Muscle of leg (tissue), 11 donors: Measurements from ENCODE around the gene ALDH1A1. TPM values are rescaled to one million over a fixed set of nuclear protein-coding genes. Genes with fewer than 3 reads are reported as not detected.
"Not testable (repeated sequence)": the region's sequence is repeated elsewhere in the genome, so short reads cannot be mapped to it uniquely, and the experiment has no call there.

Experiments used
- DNase-seq: peaks from one replicate; pipeline ENCODE4 v3.0.0; 2013
- H3K27ac ChIP-seq: one replicate; pipeline ENCODE4 v1.5.1; 2013; ENCODE audit warnings: mild to moderate bottlenecking, low read length, control low read depth
- H3K27me3 ChIP-seq: one replicate; pipeline ENCODE4 v1.6.1; 2013; ENCODE audit warnings: low read length; ENCODE audit not compliant: control insufficient read depth, insufficient read depth
- H3K36me3 ChIP-seq: one replicate; pipeline ENCODE4 v1.6.1; 2013; ENCODE audit warnings: low read length; ENCODE audit not compliant: control insufficient read depth, insufficient read depth
- H3K4me1 ChIP-seq: one replicate; pipeline ENCODE4 v1.6.1; 2013; ENCODE audit warnings: low read length; ENCODE audit not compliant: control insufficient read depth, insufficient read depth
- H3K4me3 ChIP-seq: one replicate; pipeline ENCODE4 v1.5.1; 2013; ENCODE audit warnings: low read length, control low read depth
- H3K9me3 ChIP-seq: replicated peaks from 2 replicates; pipeline ENCODE4 v1.6.1; 2013; ENCODE audit warnings: low read depth, low read length; ENCODE audit not compliant: control insufficient read depth
- WGBS: methylation state at CpG from one replicate; pipeline ENCODE4 v1.1.5; 2013; ENCODE audit warnings: missing lambda C conversion rate; ENCODE audit not compliant: insufficient coverage; 5-methylcytosine and 5-hydroxymethylcytosine counted together
- polyA plus RNA-seq, 8 donors: library from polyadenylated mRNA; unstranded; fragments of 120-200 nt; gene quantifications; one replicate each; pipeline versions ENCODE4 v1.2.1 to v1.2.3, GENCODE V29; 2013; ENCODE audit warnings: inconsistent platforms in 1 of 8, low replicate concordance in 1 of 8; ENCODE audit not compliant: insufficient read length in 8 of 8, insufficient read depth in 1 of 8
- total RNA-seq: library from RNA; stranded (reverse); fragments of 120-200 nt; gene quantifications from one replicate; pipeline ENCODE4 v1.2.4, GENCODE V29; 2013

Gene ALDH1A1
- total and polyA plus RNA-seq, 9 donors: 16.7 to 38.0 (median 31.7) TPM

DNA sequence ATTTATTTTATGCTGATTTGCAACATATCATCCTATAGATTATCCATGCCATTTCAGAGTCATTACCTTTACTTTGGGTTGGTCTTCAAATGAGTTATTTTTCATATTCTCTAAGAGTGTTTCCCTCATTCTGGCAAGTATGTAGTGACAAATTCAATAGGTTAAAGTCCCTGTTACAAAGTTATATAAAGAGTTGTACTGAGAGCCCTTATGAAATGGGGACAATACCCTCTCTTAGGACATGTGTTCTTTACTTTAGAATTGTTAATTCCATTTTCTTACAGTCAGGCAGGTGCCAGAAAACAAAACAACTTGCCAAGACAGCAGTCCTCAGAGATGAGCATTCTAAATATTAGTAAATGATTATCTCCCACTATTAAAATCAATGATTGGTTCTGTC is 6.0 kb downstream of the ALDH1A1 start:
- Histone ChIP-seq H3K27me3 (no peaks in the 10 kb centered on the region), H3K4me3 (no peak overlapping the region), H3K9me3 (no peaks in the 10 kb centered on the region), H3K4me1 (peaks cover 8% of the 10 kb centered on the region), H3K27ac (no peak overlapping the region), H3K36me3 (no peaks in the 10 kb centered on the region)
- DNase-seq: no peak

DNA sequence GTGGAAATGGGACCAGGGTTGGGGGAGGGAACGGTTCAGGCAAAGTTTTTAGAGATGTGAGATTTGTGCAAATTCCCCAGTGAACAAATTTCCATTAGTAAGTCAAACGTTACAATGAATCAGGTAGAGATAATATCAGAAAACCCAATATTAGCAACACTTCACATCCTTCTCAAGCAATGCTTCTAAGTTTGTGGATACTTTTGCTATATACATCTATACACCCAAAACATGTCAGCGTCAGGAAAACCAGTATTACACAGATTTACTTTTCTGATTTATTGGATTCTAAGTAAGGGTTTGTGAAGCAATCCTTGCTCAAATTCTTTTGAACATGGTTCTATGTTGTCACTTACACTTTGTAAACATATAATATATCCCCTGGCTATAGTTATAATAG is 6.5 kb downstream of the ALDH1A1 start:
- Histone ChIP-seq H3K4me1 (peaks cover 8% of the 10 kb centered on the region), H3K4me3 (no peak overlapping the region)
- no CpG with 5 or more reads among the region's 3 CpGs for WGBS

DNA sequence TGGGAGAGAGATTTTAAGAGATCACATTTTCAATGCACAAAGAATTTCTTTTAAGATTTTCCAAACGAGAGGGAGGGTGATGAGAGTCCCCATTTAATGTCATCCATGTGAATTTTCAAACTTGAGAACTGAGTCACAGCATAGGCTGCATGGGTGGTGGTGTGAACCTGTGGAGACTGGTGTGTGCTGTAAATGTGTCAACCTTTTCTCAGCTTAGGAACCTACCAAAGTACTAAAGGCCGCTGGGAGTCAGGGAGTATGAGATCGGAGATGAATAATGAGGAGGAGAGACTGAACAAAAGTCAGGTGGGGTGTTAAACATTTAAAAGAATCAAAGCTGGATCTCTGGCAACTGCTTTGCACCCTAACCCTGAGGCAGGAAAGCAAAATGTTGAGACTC is 7.5 kb downstream of the ALDH1A1 start:
- H3K27ac ChIP-seq: no peak overlapping the region
- 76% methylated on average over 2 of the region's 3 CpGs for WGBS
- DNase-seq: no peak
- H3K4me3 ChIP-seq: no peak overlapping the region
- peaks cover 8% of the 10 kb centered on the region for H3K4me1 ChIP-seq
- H3K9me3 ChIP-seq: no peaks in the 10 kb centered on the region
- H3K36me3 ChIP-seq: no peaks in the 10 kb centered on the region
- no peaks in the 10 kb centered on the region for H3K27me3 ChIP-seq

More for the DNA sequence above, 6.5 kb downstream of the ALDH1A1 start:
- no peak overlapping the region for H3K27ac ChIP-seq
- DNase-seq: no peak
- H3K36me3 ChIP-seq: no peaks in the 10 kb centered on the region
- H3K27me3 ChIP-seq: no peaks in the 10 kb centered on the region
- no peaks in the 10 kb centered on the region for H3K9me3 ChIP-seq

- peaks cover 5% of the 10 kb centered on the region for H3K4me1 ChIP-seq
- H3K4me3 ChIP-seq: no peak overlapping the region
- no peak for DNase-seq
- no peaks in the 10 kb centered on the region for H3K27me3 ChIP-seq
- H3K27ac ChIP-seq: no peak overlapping the region
- WGBS: 90% methylated on average over 1 of the region's 2 CpGs
- H3K9me3 ChIP-seq: no peaks in the 10 kb centered on the region
- no peaks in the 10 kb centered on the region for H3K36me3 ChIP-seq
Observed at GRCh38 chr9:72943844-72944462, 8.9 kb downstream of the ALDH1A1 start.

GRCh38 chr9:72942451-72942850 is 10.4 kb downstream of the ALDH1A1 start:
- H3K27ac ChIP-seq: no peak overlapping the region
- no peak for DNase-seq
- WGBS: 94% methylated on average over 1 of the region's 2 CpGs

GRCh38 chr9:72939581-72939980 is 13.3 kb downstream of the ALDH1A1 start:
- not testable (repeated sequence) for H3K36me3 ChIP-seq, H3K4me3 ChIP-seq, H3K27me3 ChIP-seq, H3K27ac ChIP-seq, H3K4me1 ChIP-seq, DNase-seq, H3K9me3 ChIP-seq
- WGBS: no CpG with 5 or more reads among the region's 6 CpGs

More at GRCh38 chr9:72942451-72942850, 10.4 kb downstream of the ALDH1A1 start:
- no peaks in the 10 kb centered on the region for H3K27me3 ChIP-seq
- H3K36me3 ChIP-seq: no peaks in the 10 kb centered on the region
- H3K4me3 ChIP-seq: no peak overlapping the region
- H3K4me1 ChIP-seq: no peaks in the 10 kb centered on the region
- H3K9me3 ChIP-seq: no peaks in the 10 kb centered on the region

- Histone ChIP-seq H3K27me3 (no peaks in the 10 kb centered on the region), H3K4me1 (no peaks in the 10 kb centered on the region), H3K27ac (no peak overlapping the region), H3K4me3 (no peak overlapping the region), H3K36me3 (no peaks in the 10 kb centered on the region), H3K9me3 (no peaks in the 10 kb centered on the region)
- DNase-seq: no peak
- 85% methylated on average over 3 of the region's 4 CpGs for WGBS
Observed at GRCh38 chr9:72937545-72937944, 15.3 kb downstream of the ALDH1A1 start.

DNA sequence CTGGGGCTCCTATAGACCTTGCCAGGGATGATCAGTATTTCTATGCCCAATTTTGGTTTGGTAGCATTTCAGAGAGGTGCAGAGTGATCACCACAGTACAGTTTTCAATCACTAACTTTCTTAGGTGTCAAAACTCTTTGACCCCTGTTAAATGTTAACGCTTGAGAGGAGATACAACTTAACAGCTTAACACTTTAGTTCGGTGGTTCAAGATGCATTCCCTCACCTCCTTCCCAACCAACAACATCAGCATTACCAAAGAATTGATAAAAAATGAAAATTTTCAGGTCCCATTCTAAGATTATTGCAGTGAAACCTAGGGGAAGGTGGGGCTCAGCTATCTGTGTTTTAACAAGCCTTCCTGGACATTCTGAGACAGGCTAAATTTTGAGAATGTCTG is 16.2 kb downstream of the ALDH1A1 start:
- no peak for DNase-seq
- no peaks in the 10 kb centered on the region for H3K27me3 ChIP-seq
- no peak overlapping the region for H3K4me3 ChIP-seq
- no peaks in the 10 kb centered on the region for H3K4me1 ChIP-seq
- H3K36me3 ChIP-seq: no peaks in the 10 kb centered on the region
- no CpG with 5 or more reads among the region's 2 CpGs for WGBS
- H3K9me3 ChIP-seq: no peaks in the 10 kb centered on the region
- H3K27ac ChIP-seq: no peak overlapping the region

DNA sequence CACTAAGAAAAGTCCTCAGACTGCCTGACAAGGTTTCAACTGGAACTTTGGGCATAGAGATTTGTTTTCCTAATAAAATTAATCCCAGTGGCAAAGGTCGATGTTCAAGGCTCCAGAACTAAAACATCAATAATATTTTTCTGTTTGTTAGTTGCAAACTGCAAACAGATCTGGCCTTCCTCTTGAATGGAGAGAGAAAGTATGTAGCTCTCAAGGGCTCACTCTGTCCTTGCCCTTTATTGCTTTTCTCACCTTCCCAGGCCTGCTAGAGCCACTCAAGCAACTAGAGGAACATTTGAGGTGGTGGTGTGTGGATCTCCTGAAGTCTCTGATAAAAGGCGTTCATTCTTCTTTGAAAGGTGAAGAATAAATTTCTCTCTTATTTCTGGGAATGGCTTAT is 16.6 kb downstream of the ALDH1A1 start:
- 60% methylated on average over 1 of the region's 2 CpGs for WGBS
- H3K27me3 ChIP-seq: no peaks in the 10 kb centered on the region
- H3K36me3 ChIP-seq: no peaks in the 10 kb centered on the region
- H3K4me1 ChIP-seq: no peaks in the 10 kb centered on the region
- no peak overlapping the region for H3K27ac ChIP-seq
- no peaks in the 10 kb centered on the region for H3K9me3 ChIP-seq
- no peak overlapping the region for H3K4me3 ChIP-seq
- DNase-seq: no peak

- Histone ChIP-seq H3K27me3 (no peaks in the 10 kb centered on the region), H3K4me3 (no peak overlapping the region), H3K27ac (no peak overlapping the region), H3K36me3 (no peaks in the 10 kb centered on the region), H3K9me3 (no peaks in the 10 kb centered on the region), H3K4me1 (no peaks in the 10 kb centered on the region)
- WGBS: no CpG with 5 or more reads among the region's 4 CpGs
- DNase-seq: no peak
Observed at GRCh38 chr9:72935595-72935994, 17.3 kb downstream of the ALDH1A1 start.
